Endothelial cell (in vitro differentiated cells): ENCODE data around the gene CGB2. TPM values are rescaled to one million over a fixed set of nuclear protein-coding genes. Genes with fewer than 3 reads are reported as not detected.

Experiments used
- DNase-seq: peaks from one replicate; pipeline ENCODE4 v3.0.0; 2021; ENCODE audit warnings: low spot score
- H3K27ac Mint-ChIP-seq: one replicate; pipeline ENCODE4 v1.8.0; 2021; ENCODE audit warnings: mixed read lengths, inconsistent platforms; ENCODE audit not compliant: unreplicated experiment
- H3K27me3 Mint-ChIP-seq: one replicate; pipeline ENCODE4 v1.8.0; 2021; ENCODE audit warnings: mild to moderate bottlenecking, moderate library complexity, mixed read lengths, inconsistent platforms; ENCODE audit not compliant: unreplicated experiment
- H3K36me3 Mint-ChIP-seq: one replicate; pipeline ENCODE4 v1.8.0; 2021; ENCODE audit warnings: mild to moderate bottlenecking, low read depth, mixed read lengths, inconsistent platforms; ENCODE audit not compliant: unreplicated experiment
- H3K4me1 Mint-ChIP-seq: one replicate; pipeline ENCODE4 v1.8.0; 2021; ENCODE audit warnings: mild to moderate bottlenecking, mixed read lengths, inconsistent platforms; ENCODE audit not compliant: unreplicated experiment
- H3K4me3 Mint-ChIP-seq: one replicate; pipeline ENCODE4 v1.8.0; 2021; ENCODE audit warnings: mild to moderate bottlenecking, mixed read lengths, inconsistent platforms; ENCODE audit not compliant: unreplicated experiment
- H3K9me3 Mint-ChIP-seq: one replicate; pipeline ENCODE4 v1.8.0; 2021; ENCODE audit warnings: mixed read lengths, inconsistent platforms; ENCODE audit not compliant: unreplicated experiment
- total RNA-seq: library from RNA; stranded (reverse); fragmentation: NEBNext Ultra II Directional; extraction: Animal tissue kit (Norgen Biotek cat#: 25700); gene quantifications from one replicate; pipeline ENCODE4 v1.2.1, GENCODE V29; 2021; ENCODE audit not compliant: unreplicated experiment
- TF ChIP-seq, protein P1 (sequence below): fragments of 200-600 bp; sonication (generic); IDR thresholded peaks from one replicate; pipeline ENCODE4 v1.5.0; 2021; ENCODE audit warnings: antibody characterized with exemption; ENCODE audit not compliant: unreplicated experiment

CGB2 gene
- total RNA-seq, 1 donor from 2014 or later, result not detected

DNA sequence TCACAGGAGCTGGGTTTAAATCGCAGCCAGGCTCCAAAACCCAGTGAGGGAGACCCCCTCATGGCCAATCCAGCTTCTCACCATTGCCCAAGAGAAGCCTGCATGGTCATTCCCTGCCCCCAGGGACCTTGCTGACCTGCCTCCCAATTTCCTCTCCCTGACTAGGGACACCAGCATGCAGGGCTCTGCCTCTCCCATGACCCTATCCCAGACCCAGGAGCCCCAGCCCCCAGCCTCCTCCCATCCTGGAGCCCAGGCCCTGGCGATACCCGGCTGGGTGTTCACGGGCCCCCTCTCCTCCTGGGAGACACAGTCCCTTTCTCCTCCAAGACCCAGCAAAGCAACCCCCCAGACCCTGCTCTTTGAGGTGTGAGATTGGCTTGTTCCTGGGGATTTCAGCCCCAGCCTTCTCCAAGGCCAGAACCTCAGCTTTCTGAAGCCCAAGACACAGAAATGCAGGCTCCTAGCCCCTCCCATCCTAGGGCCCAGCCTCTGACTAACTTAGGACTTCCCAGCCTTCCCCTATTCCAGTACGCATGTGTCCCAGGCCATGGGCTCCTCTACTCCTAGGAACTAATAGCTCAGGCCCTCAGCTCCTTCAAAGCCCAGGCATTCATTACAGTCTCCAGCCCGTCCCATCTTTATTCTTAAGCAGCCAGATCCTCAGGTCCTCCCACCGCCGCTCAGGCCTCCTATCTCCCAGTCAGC lies 39.7 kb upstream of the CGB2 start:
- H3K4me3 Mint-ChIP-seq, result peak overlapping the region; percentile 97
- H3K9me3 Mint-ChIP-seq, result no peaks in the 10 kb centered on the region
- H3K27me3 Mint-ChIP-seq, result peaks cover 13% of the 10 kb centered on the region
- H3K36me3 Mint-ChIP-seq, result peaks cover 22% of the 10 kb centered on the region
- DNase-seq, result no peak
- TF ChIP-seq, protein P1, sequence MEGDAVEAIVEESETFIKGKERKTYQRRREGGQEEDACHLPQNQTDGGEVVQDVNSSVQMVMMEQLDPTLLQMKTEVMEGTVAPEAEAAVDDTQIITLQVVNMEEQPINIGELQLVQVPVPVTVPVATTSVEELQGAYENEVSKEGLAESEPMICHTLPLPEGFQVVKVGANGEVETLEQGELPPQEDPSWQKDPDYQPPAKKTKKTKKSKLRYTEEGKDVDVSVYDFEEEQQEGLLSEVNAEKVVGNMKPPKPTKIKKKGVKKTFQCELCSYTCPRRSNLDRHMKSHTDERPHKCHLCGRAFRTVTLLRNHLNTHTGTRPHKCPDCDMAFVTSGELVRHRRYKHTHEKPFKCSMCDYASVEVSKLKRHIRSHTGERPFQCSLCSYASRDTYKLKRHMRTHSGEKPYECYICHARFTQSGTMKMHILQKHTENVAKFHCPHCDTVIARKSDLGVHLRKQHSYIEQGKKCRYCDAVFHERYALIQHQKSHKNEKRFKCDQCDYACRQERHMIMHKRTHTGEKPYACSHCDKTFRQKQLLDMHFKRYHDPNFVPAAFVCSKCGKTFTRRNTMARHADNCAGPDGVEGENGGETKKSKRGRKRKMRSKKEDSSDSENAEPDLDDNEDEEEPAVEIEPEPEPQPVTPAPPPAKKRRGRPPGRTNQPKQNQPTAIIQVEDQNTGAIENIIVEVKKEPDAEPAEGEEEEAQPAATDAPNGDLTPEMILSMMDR, result no peak
- H3K27ac Mint-ChIP-seq, result peak overlapping the region; percentile 72
- peaks cover 29% of the 10 kb centered on the region for H3K4me1 Mint-ChIP-seq

DNA sequence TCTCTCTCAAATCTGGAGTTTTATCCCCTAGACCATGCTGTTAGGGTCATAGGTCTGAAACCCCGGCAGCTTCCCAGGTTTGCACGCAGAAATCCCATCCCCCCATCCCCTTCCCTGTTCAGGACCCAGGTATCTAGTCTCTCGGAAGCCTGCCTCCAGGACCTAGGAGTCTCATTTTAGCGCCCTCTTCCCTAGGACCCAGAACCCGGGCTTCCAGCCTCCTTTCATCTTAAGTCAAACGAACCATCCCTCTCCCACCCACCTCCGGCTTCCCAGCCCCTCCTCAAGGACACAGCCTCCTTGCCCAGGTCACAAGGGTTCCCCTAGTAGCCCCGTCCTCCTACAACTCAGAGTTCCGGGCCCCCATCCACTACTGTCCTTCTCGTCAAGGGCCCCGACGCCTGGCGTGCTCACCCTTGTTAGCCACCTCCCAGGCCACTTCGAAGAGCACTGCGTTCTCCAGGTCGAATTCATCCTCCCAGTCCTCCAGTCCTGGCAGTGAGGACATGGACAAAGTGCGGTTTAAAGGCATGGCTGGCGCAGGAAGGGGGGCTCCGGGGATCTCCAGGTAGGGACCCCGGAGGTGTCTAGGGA lies 39.0 kb upstream of the CGB2 start:
- TF ChIP-seq, protein P1, result no peak
- Mint-ChIP-seq H3K36me3 (peaks cover 17% of the 10 kb centered on the region), H3K9me3 (no peaks in the 10 kb centered on the region), H3K4me3 (peak overlapping the region; percentile 97), H3K27me3 (peaks cover 13% of the 10 kb centered on the region), H3K27ac (peak overlapping the region; percentile 72), H3K4me1 (peaks cover 31% of the 10 kb centered on the region)
- DNase-seq, result peak; percentile 13

DNA sequence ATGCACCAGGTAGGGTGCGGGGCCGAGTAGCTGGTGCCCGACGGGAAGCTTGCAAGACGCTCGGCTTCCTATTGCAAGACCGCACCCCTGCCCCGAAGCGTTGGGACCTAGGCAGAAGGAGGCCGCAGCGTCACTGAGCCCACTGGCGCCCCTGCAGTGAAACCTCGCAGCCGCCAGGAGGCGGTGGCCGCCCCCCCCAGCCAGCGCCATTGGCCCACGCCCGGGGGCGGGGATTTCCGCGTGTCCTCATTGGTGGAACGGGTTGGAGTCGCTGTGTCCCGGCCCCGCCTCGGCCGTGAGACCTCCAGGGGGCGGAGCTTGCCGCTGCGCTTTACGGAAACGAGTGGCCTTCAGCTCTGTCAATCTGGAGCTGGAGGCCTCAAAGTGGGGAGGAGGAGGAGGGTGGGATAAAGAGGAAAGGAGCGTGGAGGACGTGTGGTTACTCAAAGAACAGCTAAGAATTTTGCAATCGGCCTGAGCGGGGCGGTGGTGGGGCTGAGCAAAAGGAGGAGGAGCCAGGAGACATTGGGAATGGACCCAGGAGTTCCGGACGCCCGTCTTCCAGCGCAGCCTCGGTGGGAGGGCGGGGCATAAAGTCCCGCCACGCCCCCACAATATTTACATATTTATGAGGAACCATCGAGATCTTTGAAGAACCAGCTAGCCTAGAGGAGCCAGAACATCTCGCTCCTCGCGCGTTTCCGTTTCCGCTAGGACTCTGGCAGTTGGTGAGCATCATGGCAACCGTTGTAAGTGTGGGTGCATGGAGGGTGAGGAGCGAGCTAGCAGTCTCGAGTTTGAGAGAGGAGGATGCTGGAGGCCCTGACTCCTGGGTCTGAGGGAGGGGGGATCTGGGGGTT lies 38.3 kb upstream of the CGB2 start, which contains the start of the genes GYS1 and RUVBL2:
Gene GYS1 (minus strand): TSS at position 135 of the 860 bp plus-strand sequence. CDS start 197 bp downstream, outside the sequence.
Gene RUVBL2 (plus strand): TSS at position 713 of the 860 bp plus-strand sequence. CDS start 25 bp downstream, at position 738.
- TF ChIP-seq, protein P1, result peak; percentile 92
- peaks cover 10% of the 10 kb centered on the region for H3K36me3 Mint-ChIP-seq
- peak within 1 kb of the TSS; percentile 99 for H3K4me3 Mint-ChIP-seq
- peaks cover 13% of the 10 kb centered on the region for H3K27me3 Mint-ChIP-seq
- DNase-seq, result peak; percentile 99
- no peaks in the 10 kb centered on the region for H3K9me3 Mint-ChIP-seq
- peak within 1 kb of the TSS; percentile 97 for H3K27ac Mint-ChIP-seq
- H3K4me1 Mint-ChIP-seq, result peaks cover 33% of the 10 kb centered on the region

DNA sequence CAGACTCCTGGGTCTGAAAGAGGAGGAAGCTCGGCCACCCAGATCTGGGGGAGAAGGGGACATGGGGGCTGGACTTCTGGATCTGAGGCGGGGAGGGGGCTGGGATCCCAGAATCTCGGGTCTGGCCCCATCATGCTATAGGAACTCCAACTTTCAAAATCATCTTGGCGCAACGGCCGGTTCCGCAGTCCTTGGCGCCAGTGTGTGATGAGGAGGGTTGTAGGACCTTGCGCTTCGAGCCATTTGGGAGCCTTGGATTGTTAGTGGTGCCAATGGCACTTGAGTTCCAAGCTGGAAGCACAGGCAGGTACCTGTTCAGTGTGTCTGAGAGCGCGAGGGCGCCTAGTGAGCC lies 37.7 kb upstream of the CGB2 start:
- Mint-ChIP-seq H3K4me3 (peak overlapping the region; percentile 99), H3K27me3 (peaks cover 15% of the 10 kb centered on the region), H3K4me1 (peaks cover 29% of the 10 kb centered on the region), H3K27ac (peak overlapping the region; percentile 97), H3K36me3 (peaks cover 4% of the 10 kb centered on the region), H3K9me3 (no peaks in the 10 kb centered on the region)
- TF ChIP-seq, protein P1, result no peak
- DNase-seq, result no peak
